ENCODE results near the gene SAMD14. TPM values are rescaled to one million over a fixed set of nuclear protein-coding genes. Genes with fewer than 3 reads are reported as not detected.

Gene SAMD14
- total RNA-seq, 4 donors from 2014 or later = 0.04 to 3.8 (median 0.31) TPM; not detected in 1

DNA sequence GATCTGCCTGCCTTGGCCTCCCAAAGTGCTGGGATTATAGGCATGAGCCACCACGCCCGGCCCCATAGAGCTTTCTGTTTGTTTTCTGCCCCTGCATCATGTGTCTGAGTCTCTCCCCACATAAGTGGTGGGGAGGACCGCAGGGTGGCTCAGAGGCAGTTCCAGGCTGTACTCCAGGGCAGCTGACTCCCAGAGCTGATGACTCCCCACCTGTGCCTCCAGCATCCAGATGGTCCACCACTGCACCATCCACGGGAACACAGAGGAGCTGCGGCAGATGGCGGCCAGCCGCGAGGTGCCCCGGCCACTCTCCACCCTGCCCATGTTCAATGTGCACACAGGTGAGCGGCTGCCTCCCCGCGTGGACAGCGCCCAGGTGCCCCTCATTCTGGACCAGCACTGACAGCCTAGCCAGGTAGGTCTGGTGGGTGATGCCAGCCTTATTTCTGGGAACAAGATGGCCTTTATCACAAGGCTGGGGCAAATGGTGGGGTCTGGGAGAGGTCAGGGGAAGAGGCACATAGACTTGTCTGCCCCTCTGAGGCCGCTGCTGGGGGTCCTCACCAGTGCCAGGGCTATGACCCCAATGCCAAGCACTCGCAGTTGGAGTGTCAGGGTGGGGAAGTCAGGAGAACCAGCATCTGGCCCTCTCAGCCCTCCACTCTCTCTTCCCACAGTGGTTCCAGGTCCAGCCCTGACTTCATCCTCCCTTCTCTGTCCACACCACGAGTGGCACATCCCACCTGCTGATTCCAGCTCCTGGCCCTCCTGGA is 45.3 kb upstream of the SAMD14 start:
- Histone ChIP-seq H3K27me3 (no peaks in the 10 kb centered on the region), H3K27ac (peak overlapping the region; percentile 98 to 100 (median 99)), H3K4me3 (no peak overlapping the region), H3K36me3 (peaks cover 0 to 24% of the 10 kb centered on the region in 2 donors), H3K4me1 (peaks cover 51 to 58% of the 10 kb centered on the region in 2 donors), H3K9me3 (no peaks in the 10 kb centered on the region)
- intact Hi-C loops (cut with DNase I; ENCODE audit: low total_unique reads) (loop anchor here (5.0 kb wide), 1 partner anchor 252 kb away; the partner anchor contains the start of gene ACSF2), in situ Hi-C loops (cut with MboI; ENCODE audit: low sequenced_read_pairs in 4 of 4) (no loop called here)
- ATAC-seq (no peak), DNase-seq (no peak)
- TF ChIP-seq POLR2A (IDR thresholded peaks at IDR 0.05) = no peak
- TF ChIP-seq, protein P1, sequence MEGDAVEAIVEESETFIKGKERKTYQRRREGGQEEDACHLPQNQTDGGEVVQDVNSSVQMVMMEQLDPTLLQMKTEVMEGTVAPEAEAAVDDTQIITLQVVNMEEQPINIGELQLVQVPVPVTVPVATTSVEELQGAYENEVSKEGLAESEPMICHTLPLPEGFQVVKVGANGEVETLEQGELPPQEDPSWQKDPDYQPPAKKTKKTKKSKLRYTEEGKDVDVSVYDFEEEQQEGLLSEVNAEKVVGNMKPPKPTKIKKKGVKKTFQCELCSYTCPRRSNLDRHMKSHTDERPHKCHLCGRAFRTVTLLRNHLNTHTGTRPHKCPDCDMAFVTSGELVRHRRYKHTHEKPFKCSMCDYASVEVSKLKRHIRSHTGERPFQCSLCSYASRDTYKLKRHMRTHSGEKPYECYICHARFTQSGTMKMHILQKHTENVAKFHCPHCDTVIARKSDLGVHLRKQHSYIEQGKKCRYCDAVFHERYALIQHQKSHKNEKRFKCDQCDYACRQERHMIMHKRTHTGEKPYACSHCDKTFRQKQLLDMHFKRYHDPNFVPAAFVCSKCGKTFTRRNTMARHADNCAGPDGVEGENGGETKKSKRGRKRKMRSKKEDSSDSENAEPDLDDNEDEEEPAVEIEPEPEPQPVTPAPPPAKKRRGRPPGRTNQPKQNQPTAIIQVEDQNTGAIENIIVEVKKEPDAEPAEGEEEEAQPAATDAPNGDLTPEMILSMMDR (IDR thresholded peaks at IDR 0.05 in 4 of 5, conservative IDR thresholded peaks at IDR 0.05 in 1 of 5) = no peak

DNA sequence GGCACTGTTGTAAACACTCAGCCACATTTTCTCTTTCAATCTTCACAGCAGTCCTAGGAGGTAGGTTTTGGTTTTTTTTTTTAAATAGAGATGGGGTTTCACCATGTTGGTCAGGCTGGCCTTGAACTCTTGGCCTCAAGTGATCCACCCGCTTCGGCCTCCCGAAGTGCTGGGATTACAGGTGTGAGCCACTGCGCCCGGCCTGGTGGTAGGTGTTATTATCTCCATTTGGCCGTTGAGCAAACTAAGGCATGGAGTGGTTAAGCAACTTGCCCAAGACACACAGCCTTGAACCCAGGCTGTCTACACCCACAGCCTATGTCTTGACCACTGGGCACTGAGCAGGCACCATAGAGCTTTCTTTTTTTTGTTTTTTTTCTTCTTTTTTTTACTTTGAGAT is 44.5 kb upstream of the SAMD14 start:
- TF ChIP-seq, protein P1 (IDR thresholded peaks at IDR 0.05 in 4 of 5, conservative IDR thresholded peaks at IDR 0.05 in 1 of 5) = no peak
- TF ChIP-seq POLR2A (IDR thresholded peaks at IDR 0.05) = no peak
- ATAC-seq = no peak
- no peaks in the 10 kb centered on the region for H3K27me3 ChIP-seq
- H3K27ac ChIP-seq = peak overlapping the region; percentile 98 to 100 (median 99)
- H3K4me3 ChIP-seq = no peak overlapping the region
- H3K36me3 ChIP-seq = peaks cover 0 to 27% of the 10 kb centered on the region in 2 donors
- H3K9me3 ChIP-seq = no peaks in the 10 kb centered on the region
- in situ Hi-C loops (cut with MboI; ENCODE audit: low sequenced_read_pairs in 4 of 4) (loop anchor here in 1 of 4 donors (5.0 kb wide), 1 partner anchor 82 kb away; no protein-coding TSS in a partner anchor), intact Hi-C loops (cut with DNase I; ENCODE audit: low total_unique reads) (no loop called here)
- no peak for DNase-seq
- peaks cover 59 to 63% of the 10 kb centered on the region in 2 donors for H3K4me1 ChIP-seq

DNA sequence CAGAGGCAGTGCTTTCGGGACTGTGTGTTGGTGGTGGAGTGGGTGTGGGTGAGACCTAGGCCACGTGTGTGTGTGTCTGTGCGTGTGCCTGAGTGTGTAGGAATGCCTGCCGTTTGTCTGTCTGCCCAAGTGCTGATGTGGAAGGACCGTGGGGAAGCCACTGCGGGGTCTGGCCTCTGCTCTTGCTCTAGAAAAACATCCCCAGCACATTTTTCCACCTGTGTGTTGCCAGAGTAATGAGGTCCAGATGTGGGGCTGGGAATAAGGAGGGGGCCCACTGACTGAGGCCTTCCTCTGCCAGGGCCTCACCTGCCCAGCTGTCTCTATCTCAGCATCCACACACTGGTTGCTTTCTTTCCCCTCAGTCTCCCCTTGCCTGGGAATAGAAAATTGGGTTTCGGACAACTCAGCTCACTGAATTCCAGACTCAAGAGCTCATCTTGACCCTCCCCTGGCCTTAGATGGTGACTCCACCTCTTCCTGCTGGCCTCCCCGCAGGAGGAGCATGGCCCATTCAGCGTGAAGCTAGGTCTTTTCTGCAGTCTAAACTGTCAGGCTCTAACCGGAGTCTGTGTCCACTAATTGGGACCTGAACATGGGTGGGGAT is 43.5 kb upstream of the SAMD14 start:
- Histone ChIP-seq H3K4me3 (no peak overlapping the region), H3K27me3 (no peaks in the 10 kb centered on the region), H3K9me3 (no peaks in the 10 kb centered on the region), H3K27ac (peak overlapping the region; percentile 98 to 100 (median 99)), H3K36me3 (peaks cover 0 to 28% of the 10 kb centered on the region in 2 donors), H3K4me1 (peaks cover 67 to 68% of the 10 kb centered on the region in 2 donors)
- ATAC-seq = no peak
- no peak for DNase-seq
- TF ChIP-seq POLR2A (IDR thresholded peaks at IDR 0.05) = no peak
- TF ChIP-seq, protein P1 (IDR thresholded peaks at IDR 0.05 in 4 of 5, conservative IDR thresholded peaks at IDR 0.05 in 1 of 5) = no peak
- in situ Hi-C loops (cut with MboI; ENCODE audit: low sequenced_read_pairs in 4 of 4) (loop anchor here in 1 of 4 donors (5.0 kb wide), 1 partner anchor 81 kb away; no protein-coding TSS in a partner anchor), intact Hi-C loops (cut with DNase I; ENCODE audit: low total_unique reads) (no loop called here)

DNA sequence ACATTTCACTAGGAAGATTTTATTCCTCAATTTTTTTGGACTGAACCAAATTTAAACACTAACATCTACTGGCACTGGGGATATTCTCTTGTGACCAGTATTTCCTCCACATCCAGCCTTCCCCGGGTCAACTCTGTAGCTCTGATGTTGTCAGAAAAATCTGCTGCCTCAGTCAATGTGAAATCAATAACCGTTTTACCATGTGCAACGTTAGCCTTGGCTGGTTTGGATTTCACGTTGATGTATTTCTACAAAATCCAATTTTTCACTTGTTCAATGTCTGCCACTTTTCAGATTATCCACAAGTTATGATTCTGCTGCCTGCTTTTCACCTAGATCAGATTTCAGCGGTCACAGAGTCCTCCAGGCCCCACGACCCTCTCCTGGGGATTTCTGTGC is 43.0 kb upstream of the SAMD14 start:
- no peak for DNase-seq
- TF ChIP-seq, protein P1 (IDR thresholded peaks at IDR 0.05 in 4 of 5, conservative IDR thresholded peaks at IDR 0.05 in 1 of 5) = no peak
- no peak for TF ChIP-seq POLR2A (IDR thresholded peaks at IDR 0.05)
- H3K27ac ChIP-seq = peak overlapping the region; percentile 98 to 100 (median 99)
- no peaks in the 10 kb centered on the region for H3K27me3 ChIP-seq
- no peak overlapping the region for H3K4me3 ChIP-seq
- in situ Hi-C loops (cut with MboI; ENCODE audit: low sequenced_read_pairs in 4 of 4) (loop anchor here in 1 of 4 donors (5.0 kb wide), 1 partner anchor 81 kb away; no protein-coding TSS in a partner anchor), intact Hi-C loops (cut with DNase I; ENCODE audit: low total_unique reads) (no loop called here)
- no peaks in the 10 kb centered on the region for H3K9me3 ChIP-seq
- peaks cover 0 to 33% of the 10 kb centered on the region in 2 donors for H3K36me3 ChIP-seq
- H3K4me1 ChIP-seq = peaks cover 68 to 69% of the 10 kb centered on the region in 2 donors
- ATAC-seq = no peak
